Dedifferentiated amniotic fluid mesenchymal stem cell (primary cell): ENCODE results near the gene FRAT1.
"Not testable (repeated sequence)": the region's sequence is repeated elsewhere in the genome, so short reads cannot be mapped to it uniquely, and the experiment has no call there.

ENCODE experiments used
- DNase-seq: peaks from one replicate; pipeline ENCODE4 v3.0.0-alpha.2; 2016; ENCODE audit errors: extremely low spot score

Gene FRAT1

GRCh38 chr10:97318772-97319651 lies at the start of gene FRAT1:
Gene FRAT1, plus strand, starts transcription at chr10:97319271. Its CDS starts 183 bp downstream, at chr10:97319454.
- DNase-seq: peak; percentile 82

GRCh38 chr10:97270523-97271154 lies 48.4 kb upstream of the FRAT1 start:
- DNase-seq: no peak

GRCh38 chr10:97273700-97274099 lies 45.4 kb upstream of the FRAT1 start:
- DNase-seq: no peak

- DNase-seq: no peak
These were observed 44.2 kb upstream of the FRAT1 start for GRCh38 chr10:97274828-97275227.

GRCh38 chr10:97277551-97277950 lies 41.5 kb upstream of the FRAT1 start:
- no peak for DNase-seq

GRCh38 chr10:97278491-97278989 lies 40.5 kb upstream of the FRAT1 start:
- peak; percentile 96 for DNase-seq

GRCh38 chr10:97279121-97279815 lies 39.8 kb upstream of the FRAT1 start:
- no peak for DNase-seq

GRCh38 chr10:97280783-97281182 lies 38.3 kb upstream of the FRAT1 start:
- no peak for DNase-seq

GRCh38 chr10:97290076-97290475 lies 29.0 kb upstream of the FRAT1 start:
- not testable (repeated sequence) for DNase-seq

GRCh38 chr10:97290576-97291356 lies 28.3 kb upstream of the FRAT1 start:
- DNase-seq: not testable (repeated sequence)

GRCh38 chr10:97291357-97292096 lies 27.5 kb upstream of the FRAT1 start:
- DNase-seq: peak; percentile 17

- DNase-seq: peak; percentile 99
These were observed 26.8 kb upstream of the FRAT1 start, which contains the start of gene ARHGAP19 for GRCh38 chr10:97292097-97292861. Gene ARHGAP19, minus strand, starts transcription at chr10:97292637. Its CDS starts 10 bp downstream, at chr10:97292627.

- no peak for DNase-seq
These were observed 26.2 kb upstream of the FRAT1 start for GRCh38 chr10:97292862-97293198.

GRCh38 chr10:97297556-97298222 lies 21.4 kb upstream of the FRAT1 start:
- DNase-seq: no peak

- DNase-seq: no peak
These were observed 20.9 kb upstream of the FRAT1 start for GRCh38 chr10:97298223-97298571.

GRCh38 chr10:97300980-97301379 lies 18.1 kb upstream of the FRAT1 start:
- DNase-seq: no peak

- DNase-seq: no peak
These were observed 16.8 kb upstream of the FRAT1 start for GRCh38 chr10:97302088-97302791.

- DNase-seq: no peak
These were observed 11.6 kb upstream of the FRAT1 start for GRCh38 chr10:97307441-97307840.
